Keratinocyte (primary cell): ENCODE data around the gene KIF3A. TPM values are rescaled to one million over a fixed set of nuclear protein-coding genes. Genes with fewer than 3 reads are reported as not detected.
A peak's percentile ranks its signal among the peaks of the same experiment; 100 is the strongest.

Source experiments
- DNase-seq: peaks from one replicate; pipeline ENCODE4 v3.0.0-alpha.2; 2011; ENCODE audit warnings: low read depth, missing footprints, low spot score
- FAIRE-seq: peaks from 2 replicates; lab custom pipeline; 2011; peaks lifted over from hg19 to GRCh38; lab: Jason Lieb, UNC
- H2AFZ ChIP-seq: 2 replicates; pipeline ENCODE4 v1.6.0; 2012; ENCODE audit warnings: low read length, control low read depth, inconsistent platforms; ENCODE audit not compliant: control insufficient read depth
- H3K27ac ChIP-seq: 2 replicates; pipeline ENCODE4 v1.5.1; 2011; ENCODE audit warnings: low read length; ENCODE audit not compliant: control insufficient read depth, insufficient read depth
- H3K27me3 ChIP-seq: 3 replicates; pipeline ENCODE4 v1.6.0; 2011; ENCODE audit warnings: low read length; ENCODE audit not compliant: control insufficient read depth, insufficient read depth; ENCODE audit errors: extremely low read depth
- H3K36me3 ChIP-seq, 2 experiments: 2 replicates in 1 of 2; 3 replicates in 1 of 2; pipeline ENCODE4 v1.5.1; 2011; ENCODE audit warnings: low read length in 2 of 2, mild to moderate bottlenecking in 1 of 2; ENCODE audit not compliant: control insufficient read depth in 2 of 2, insufficient read depth in 2 of 2; ENCODE audit errors: extremely low read depth in 1 of 2
- H3K4me1 ChIP-seq: 3 replicates; pipeline ENCODE4 v1.5.1; 2011; ENCODE audit warnings: low read length; ENCODE audit not compliant: control insufficient read depth, insufficient read depth; ENCODE audit errors: extremely low read depth
- H3K4me2 ChIP-seq: 3 replicates; pipeline ENCODE4 v1.6.0; 2011; ENCODE audit warnings: low read depth, low read length; ENCODE audit not compliant: control insufficient read depth, insufficient read depth; ENCODE audit errors: extremely low read depth
- H3K4me3 ChIP-seq, 3 experiments: fragments of 200-600 bp in 1 of 3; sonication (generic) in 1 of 3; 2 replicates in 2 of 3; 3 replicates in 1 of 3; pipeline ENCODE4 v1.5.1; 2011 to 2016; ENCODE audit warnings: low read length in 3 of 3, mild to moderate bottlenecking in 3 of 3, control low read depth in 2 of 3, inconsistent platforms in 1 of 3, low read depth in 1 of 3, mixed read lengths in 1 of 3, mixed run types in 1 of 3, moderate library complexity in 1 of 3; ENCODE audit not compliant: control insufficient read depth in 2 of 3, insufficient read depth in 2 of 3; ENCODE audit errors: extremely low read depth in 1 of 3
- H3K79me2 ChIP-seq: 2 replicates; pipeline ENCODE4 v1.6.0; 2012; ENCODE audit warnings: low read length; ENCODE audit not compliant: control insufficient read depth, insufficient read depth
- H3K9ac ChIP-seq: 3 replicates; pipeline ENCODE4 v1.6.0; 2011; ENCODE audit warnings: low read length; ENCODE audit not compliant: control insufficient read depth, insufficient read depth; ENCODE audit errors: extremely low read depth
- H3K9me1 ChIP-seq: 3 replicates; pipeline ENCODE4 v1.6.0; 2011; ENCODE audit warnings: low read length; ENCODE audit not compliant: control insufficient read depth, insufficient read depth; ENCODE audit errors: extremely low read depth
- H3K9me3 ChIP-seq: 2 replicates; pipeline ENCODE4 v1.5.1; 2012; ENCODE audit warnings: low read depth, low read length; ENCODE audit not compliant: control insufficient read depth
- H4K20me1 ChIP-seq: 3 replicates; pipeline ENCODE4 v1.6.0; 2011; ENCODE audit warnings: low read length; ENCODE audit not compliant: control insufficient read depth, insufficient read depth; ENCODE audit errors: extremely low read depth
- EZH2 ChIP-seq: IDR thresholded peaks from one replicate; pipeline ENCODE4 v1.6.1; 2012; ENCODE audit warnings: inconsistent platforms, mild to moderate bottlenecking, low read length, moderate library complexity
- dilution Hi-C: fragments of 300-500 bp; cut with MboI; formaldehyde crosslinking; loops from one replicate; pipeline ENCODE4 v1.7.0; 2020; ENCODE audit warnings: low sequenced_read_pairs; ENCODE audit not compliant: extremely low pct_ligation_motif_present
- polyA plus RNA-seq, 5 experiments: library from polyadenylated mRNA; depleted of rRNA in 3 of 5; stranded (reverse) in 3 of 5; stranded (forward) in 1 of 5; unstranded in 1 of 5; fragments of >200 nt; gene quantifications; 1 replicate in 1 of 5; 2 replicates in 3 of 5; 3 replicates in 1 of 5; pipeline versions ENCODE4 v1.2.1 to v1.2.3, GENCODE V29; 2011 to 2012; ENCODE audit warnings: missing spikeins in 2 of 5, low read depth in 1 of 5, low replicate concordance in 1 of 5
- TF ChIP-seq, protein P1 (sequence below), 3 experiments: IDR thresholded peaks in 1 of 3; conservative IDR thresholded peaks in 1 of 3; optimal IDR thresholded peaks in 1 of 3; 2 replicates in 2 of 3; 3 replicates in 1 of 3; pipeline versions ENCODE3 to v1.5.1; 2011; ENCODE audit warnings: low read length in 3 of 3, mild to moderate bottlenecking in 3 of 3, moderate library complexity in 2 of 3, control low read depth in 1 of 3, inconsistent platforms in 1 of 3; ENCODE audit not compliant: insufficient read depth in 2 of 3; ENCODE audit errors: extremely low read depth in 1 of 3

Gene KIF3A
- polyA plus RNA-seq, 1 donor (not counting 4 experiments of a cell fraction or from before 2014, with no cell fraction given): 15.4 TPM

DNA sequence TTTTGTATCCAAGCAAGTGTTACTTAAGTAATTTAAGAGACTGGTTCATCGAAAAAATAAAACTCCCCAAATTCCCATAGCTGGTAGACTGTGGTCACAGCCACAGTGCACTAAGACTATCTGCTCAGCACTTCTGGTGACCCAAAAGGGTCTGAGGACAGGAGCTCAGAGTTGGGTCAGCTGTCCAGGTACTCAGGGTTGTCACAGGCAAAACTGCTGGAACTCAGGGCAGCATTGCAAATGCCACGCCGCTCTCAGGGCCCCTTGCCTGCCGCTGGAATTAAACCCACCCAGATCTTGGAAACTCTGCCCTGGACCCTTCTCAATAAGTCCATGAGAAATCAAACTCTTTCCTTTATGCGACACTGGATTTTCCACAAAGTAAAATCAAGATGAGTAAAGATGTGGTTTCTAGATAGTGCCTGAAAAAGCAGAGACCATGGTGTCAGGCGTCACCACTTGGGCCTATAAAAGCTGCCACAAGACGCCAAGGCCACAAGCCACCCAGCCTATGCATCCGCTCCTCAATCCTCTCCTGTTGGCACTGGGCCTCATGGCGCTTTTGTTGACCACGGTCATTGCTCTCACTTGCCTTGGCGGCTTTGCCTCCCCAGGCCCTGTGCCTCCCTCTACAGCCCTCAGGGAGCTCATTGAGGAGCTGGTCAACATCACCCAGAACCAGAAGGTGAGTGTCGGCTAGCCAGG is 79.5 kb downstream of the KIF3A start, which contains the start of gene IL13:
Gene IL13 (plus strand): TSS at position 498 of the 705 bp plus-strand sequence. CDS start 14 bp downstream, at position 512.
- TF ChIP-seq EZH2: no peak
- TF ChIP-seq, protein P1, sequence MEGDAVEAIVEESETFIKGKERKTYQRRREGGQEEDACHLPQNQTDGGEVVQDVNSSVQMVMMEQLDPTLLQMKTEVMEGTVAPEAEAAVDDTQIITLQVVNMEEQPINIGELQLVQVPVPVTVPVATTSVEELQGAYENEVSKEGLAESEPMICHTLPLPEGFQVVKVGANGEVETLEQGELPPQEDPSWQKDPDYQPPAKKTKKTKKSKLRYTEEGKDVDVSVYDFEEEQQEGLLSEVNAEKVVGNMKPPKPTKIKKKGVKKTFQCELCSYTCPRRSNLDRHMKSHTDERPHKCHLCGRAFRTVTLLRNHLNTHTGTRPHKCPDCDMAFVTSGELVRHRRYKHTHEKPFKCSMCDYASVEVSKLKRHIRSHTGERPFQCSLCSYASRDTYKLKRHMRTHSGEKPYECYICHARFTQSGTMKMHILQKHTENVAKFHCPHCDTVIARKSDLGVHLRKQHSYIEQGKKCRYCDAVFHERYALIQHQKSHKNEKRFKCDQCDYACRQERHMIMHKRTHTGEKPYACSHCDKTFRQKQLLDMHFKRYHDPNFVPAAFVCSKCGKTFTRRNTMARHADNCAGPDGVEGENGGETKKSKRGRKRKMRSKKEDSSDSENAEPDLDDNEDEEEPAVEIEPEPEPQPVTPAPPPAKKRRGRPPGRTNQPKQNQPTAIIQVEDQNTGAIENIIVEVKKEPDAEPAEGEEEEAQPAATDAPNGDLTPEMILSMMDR (optimal IDR thresholded peaks at IDR 0.05 in 1 of 3, IDR thresholded peaks at IDR 0.05 in 1 of 3, conservative IDR thresholded peaks at IDR 0.05 in 1 of 3; ENCODE audit: extremely low read depth in 1 of 3, insufficient read depth in 2 of 3, low read length in 3 of 3): no peak
- H4K20me1 ChIP-seq: no peaks in the 10 kb centered on the region
- FAIRE-seq (no peak), DNase-seq (no peak)
- no peak within 1 kb of the TSS for H3K4me3 ChIP-seq
- no peaks in the 10 kb centered on the region for H3K9me3 ChIP-seq
- H3K27me3 ChIP-seq: peaks cover 36% of the 10 kb centered on the region
- H2AFZ ChIP-seq: no peak within 1 kb of the TSS
- peaks cover 3% of the 10 kb centered on the region for H3K4me1 ChIP-seq
- dilution Hi-C loops: no loop called here
- no peak within 1 kb of the TSS for H3K4me2 ChIP-seq
- no peaks in the 10 kb centered on the region for H3K9me1 ChIP-seq
- no peak within 1 kb of the TSS for H3K9ac ChIP-seq
- H3K27ac ChIP-seq: no peak within 1 kb of the TSS
- H3K36me3 ChIP-seq: no peaks in the 10 kb centered on the region
- H3K79me2 ChIP-seq: no peaks in the 10 kb centered on the region

DNA sequence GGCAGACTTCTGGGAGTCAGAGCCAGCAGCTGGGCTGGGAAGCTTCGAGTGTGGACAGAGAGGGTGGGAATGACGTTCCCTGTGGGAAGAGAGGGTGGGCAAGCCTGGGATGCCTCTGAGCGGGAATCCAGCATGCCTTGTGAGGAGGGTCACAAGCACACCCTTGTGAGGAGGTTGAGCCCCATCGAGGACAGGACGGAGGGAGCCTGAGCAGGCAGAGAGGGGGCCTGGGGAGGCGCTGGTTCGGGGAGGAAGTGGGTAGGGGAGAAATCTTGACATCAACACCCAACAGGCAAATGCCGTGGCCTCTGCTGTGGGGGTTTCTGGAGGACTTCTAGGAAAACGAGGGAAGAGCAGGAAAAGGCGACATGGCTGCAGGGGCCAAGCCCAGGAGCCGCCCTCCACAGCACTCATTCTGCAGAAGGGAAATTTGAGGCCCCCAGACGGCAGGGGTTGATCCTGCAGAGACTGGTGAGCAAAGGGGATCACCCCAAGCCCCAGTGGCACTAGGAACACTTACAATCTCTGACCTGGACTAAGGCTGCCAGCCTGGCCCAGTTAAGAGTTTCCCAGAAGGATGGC is 80.5 kb downstream of the KIF3A start:
- no peaks in the 10 kb centered on the region for H3K9me3 ChIP-seq
- H3K9ac ChIP-seq: no peak overlapping the region
- peak; percentile 38 for TF ChIP-seq EZH2
- TF ChIP-seq, protein P1 (optimal IDR thresholded peaks at IDR 0.05 in 1 of 3, IDR thresholded peaks at IDR 0.05 in 1 of 3, conservative IDR thresholded peaks at IDR 0.05 in 1 of 3; ENCODE audit: extremely low read depth in 1 of 3, insufficient read depth in 2 of 3, low read length in 3 of 3): no peak
- H2AFZ ChIP-seq: no peak overlapping the region
- no peak overlapping the region for H3K27ac ChIP-seq
- no peak for DNase-seq
- peaks cover 3% of the 10 kb centered on the region for H3K4me1 ChIP-seq
- H4K20me1 ChIP-seq: no peaks in the 10 kb centered on the region
- dilution Hi-C loops: no loop called here
- H3K4me2 ChIP-seq: peak overlapping the region; percentile 81
- H3K27me3 ChIP-seq: peaks cover 36% of the 10 kb centered on the region
- no peaks in the 10 kb centered on the region for H3K79me2 ChIP-seq
- no peaks in the 10 kb centered on the region for H3K9me1 ChIP-seq
- FAIRE-seq: no peak
- H3K36me3 ChIP-seq: no peaks in the 10 kb centered on the region
- H3K4me3 ChIP-seq: peak overlapping the region in 1 of 3 experiments; percentile 34
